Epithelial cell of esophagus (primary cell): ENCODE measurements around the gene WBP1L.
A peak's percentile ranks its signal among the peaks of the same experiment; 100 is the strongest.
"Not testable (repeated sequence)": the region's sequence is repeated elsewhere in the genome, so short reads cannot be mapped to it uniquely, and the experiment has no call there.

Experiments used
- DNase-seq: peaks from one replicate; pipeline ENCODE4 v3.0.0; 2010; ENCODE audit warnings: low read depth
- H3K4me3 ChIP-seq: 2 replicates; pipeline ENCODE4 v1.5.1; 2011; ENCODE audit warnings: mild to moderate bottlenecking, low read length, control low read depth
- CTCF ChIP-seq: IDR thresholded peaks from 2 replicates; pipeline ENCODE4 v1.5.1; 2011; ENCODE audit warnings: low read depth, mild to moderate bottlenecking, low read length, control low read depth, inconsistent platforms; ENCODE audit not compliant: insufficient read depth; ENCODE audit errors: missing control alignments

WBP1L gene

GRCh38 chr10:102743588-102744373 is at the start of gene WBP1L:
Gene WBP1L (plus strand): TSS chr10:102743948. CDS start chr10:102744054, 106 bp downstream.
- H3K4me3 ChIP-seq, result peak within 1 kb of the TSS; percentile 99
- peak; percentile 99 for DNase-seq
- TF ChIP-seq CTCF, result no peak

GRCh38 chr10:102695401-102695800 is 48.3 kb upstream of the WBP1L start:
- not testable (repeated sequence) for H3K4me3 ChIP-seq, DNase-seq

GRCh38 chr10:102696736-102697135 is 47.0 kb upstream of the WBP1L start:
- no peak overlapping the region for H3K4me3 ChIP-seq
- TF ChIP-seq CTCF, result no peak
- DNase-seq, result peak; percentile 96

- no peak for TF ChIP-seq CTCF
- no peak for DNase-seq
- no peak overlapping the region for H3K4me3 ChIP-seq
Observed at GRCh38 chr10:102698894-102699293, 44.9 kb upstream of the WBP1L start.

GRCh38 chr10:102701272-102701671 is 42.5 kb upstream of the WBP1L start:
- no peak overlapping the region for H3K4me3 ChIP-seq
- TF ChIP-seq CTCF, result no peak
- no peak for DNase-seq

GRCh38 chr10:102701796-102702195 is 42.0 kb upstream of the WBP1L start:
- DNase-seq, result no peak
- no peak overlapping the region for H3K4me3 ChIP-seq
- no peak for TF ChIP-seq CTCF

- DNase-seq, result no peak
- no peak for TF ChIP-seq CTCF
- no peak overlapping the region for H3K4me3 ChIP-seq
Observed at GRCh38 chr10:102702742-102703141, 41.0 kb upstream of the WBP1L start.
